HFFc6 (cell line): ENCODE data around the gene ATP4B. TPM values are rescaled to one million over a fixed set of nuclear protein-coding genes. Genes with fewer than 3 reads are reported as not detected.

Experiments used
- DNase-seq: peaks from one replicate; pipeline ENCODE4 v3.0.0-alpha.2; 2018
- H3K27ac Mint-ChIP-seq: 2 replicates; pipeline ENCODE4 v1.8.0; 2020; ENCODE audit warnings: mild to moderate bottlenecking, mixed read lengths
- H3K27me3 Mint-ChIP-seq: 2 replicates; pipeline ENCODE4 v1.8.0; 2021; ENCODE audit warnings: mild to moderate bottlenecking, moderate library complexity, mixed read lengths; ENCODE audit not compliant: insufficient read depth
- H3K36me3 Mint-ChIP-seq: 2 replicates; pipeline ENCODE4 v1.8.0; 2021; ENCODE audit warnings: low read depth, mixed read lengths
- H3K4me1 Mint-ChIP-seq: 2 replicates; pipeline ENCODE4 v1.8.0; 2020; ENCODE audit warnings: low read depth, mixed read lengths
- H3K4me3 Mint-ChIP-seq: 2 replicates; pipeline ENCODE4 v1.8.0; 2020; ENCODE audit warnings: mild to moderate bottlenecking, moderate library complexity, mixed read lengths
- H3K9me3 Mint-ChIP-seq: 2 replicates; pipeline ENCODE4 v1.8.0; 2020; ENCODE audit warnings: mild to moderate bottlenecking, mixed read lengths
- CTCF ChIP-seq: fragments of 200-600 bp; sonication (generic); IDR thresholded peaks from 2 replicates; pipeline ENCODE4 v1.5.0; 2021; ENCODE audit warnings: antibody characterized with exemption, mild to moderate bottlenecking
- long read RNA-seq: library from polyadenylated mRNA; unstranded; transcript quantifications from one replicate; pipeline ENCODE4 v2.0.0, GENCODE V29; 2019
- total RNA-seq, 6 experiments: library from RNA; stranded (reverse); fragmentation: NEBNext Ultra II Directional; extraction: Animal tissue kit (Norgen Biotek cat#: 25700); gene quantifications; 2 replicates in 1 of 6; 3 replicates in 5 of 6; pipeline ENCODE4 v1.2.3, GENCODE V29; 2021

The ATP4B gene
- total RNA-seq, result not detected
- long read RNA-seq, result 0 reads

- no peak for DNase-seq
- H3K9me3 Mint-ChIP-seq, result peaks cover 19% of the 10 kb centered on the region
- H3K27ac Mint-ChIP-seq, result no peak within 1 kb of the TSS
- no peak for TF ChIP-seq CTCF
- H3K27me3 Mint-ChIP-seq, result no peaks in the 10 kb centered on the region; the same call in 1 of the 2 replicates
- H3K36me3 Mint-ChIP-seq, result peaks cover 10% of the 10 kb centered on the region
- H3K4me3 Mint-ChIP-seq, result no peak within 1 kb of the TSS
- no peaks in the 10 kb centered on the region for H3K4me1 Mint-ChIP-seq
Measured at GRCh38 chr13:113657851-113658741, at the start of gene ATP4B. ATP4B (minus strand) TSS chr13:113658198; CDS start chr13:113658144, 54 bp downstream.

GRCh38 chr13:113672002-113672651, 14.1 kb upstream of the ATP4B start:
- no peak overlapping the region for H3K4me3 Mint-ChIP-seq
- H3K9me3 Mint-ChIP-seq, result no peaks in the 10 kb centered on the region; the same call in 1 of the 2 replicates
- DNase-seq, result no peak
- peaks cover 5% of the 10 kb centered on the region for H3K27me3 Mint-ChIP-seq
- no peak for TF ChIP-seq CTCF
- no peak overlapping the region for H3K27ac Mint-ChIP-seq
- no peaks in the 10 kb centered on the region for H3K4me1 Mint-ChIP-seq
- H3K36me3 Mint-ChIP-seq, result no peaks in the 10 kb centered on the region

GRCh38 chr13:113671066-113672001, 13.3 kb upstream of the ATP4B start:
- Mint-ChIP-seq H3K36me3 (no peaks in the 10 kb centered on the region), H3K4me3 (no peak overlapping the region), H3K9me3 (peaks cover 5% of the 10 kb centered on the region), H3K27ac (no peak overlapping the region), H3K4me1 (no peaks in the 10 kb centered on the region), H3K27me3 (peaks cover 9% of the 10 kb centered on the region)
- no peak for TF ChIP-seq CTCF
- DNase-seq, result no peak

- no peak overlapping the region for H3K4me3 Mint-ChIP-seq
- peaks cover 5% of the 10 kb centered on the region for H3K9me3 Mint-ChIP-seq
- H3K27ac Mint-ChIP-seq, result no peak overlapping the region
- H3K36me3 Mint-ChIP-seq, result no peaks in the 10 kb centered on the region
- no peak for TF ChIP-seq CTCF
- peaks cover 9% of the 10 kb centered on the region for H3K27me3 Mint-ChIP-seq
- DNase-seq, result no peak
- no peaks in the 10 kb centered on the region for H3K4me1 Mint-ChIP-seq
Measured at GRCh38 chr13:113670541-113670940, 12.5 kb upstream of the ATP4B start.

- H3K4me3 Mint-ChIP-seq, result no peak overlapping the region
- no peak for TF ChIP-seq CTCF
- no peak overlapping the region for H3K27ac Mint-ChIP-seq
- H3K9me3 Mint-ChIP-seq, result peaks cover 5% of the 10 kb centered on the region
- no peak for DNase-seq
- H3K4me1 Mint-ChIP-seq, result no peaks in the 10 kb centered on the region
- H3K27me3 Mint-ChIP-seq, result peaks cover 9% of the 10 kb centered on the region
- H3K36me3 Mint-ChIP-seq, result no peaks in the 10 kb centered on the region
Measured at GRCh38 chr13:113669755-113670341, 11.8 kb upstream of the ATP4B start.
